ENCODE measurements around the gene IL6R.

The IL6R gene

GRCh38 chr1:154453574-154454352 is 48.6 kb downstream of the IL6R start:
- no peak for DNase-seq

GRCh38 chr1:154454386-154455120 is 49.4 kb downstream of the IL6R start:
- DNase-seq: peak; percentile 85 to 90

GRCh38 chr1:154456631-154457030 is 51.5 kb downstream of the IL6R start:
- DNase-seq: no peak

- no peak for DNase-seq
These were observed 53.9 kb downstream of the IL6R start for GRCh38 chr1:154459080-154459479.

- no peak for DNase-seq
These were observed 55.6 kb downstream of the IL6R start for GRCh38 chr1:154460695-154461260.

GRCh38 chr1:154463512-154463990 is 58.4 kb downstream of the IL6R start:
- DNase-seq: no peak

- no peak for DNase-seq
These were observed 60.6 kb downstream of the IL6R start for GRCh38 chr1:154465621-154466195.

GRCh38 chr1:154466206-154466605 is 61.1 kb downstream of the IL6R start:
- DNase-seq: no peak

- no peak for DNase-seq
These were observed 61.8 kb downstream of the IL6R start for GRCh38 chr1:154466921-154467417.

- no peak for DNase-seq
These were observed 62.4 kb downstream of the IL6R start for GRCh38 chr1:154467434-154468102.

- DNase-seq: no peak
These were observed 63.5 kb downstream of the IL6R start for GRCh38 chr1:154468535-154469250.

GRCh38 chr1:154469844-154470560 is 64.9 kb downstream of the IL6R start:
- no peak for DNase-seq

GRCh38 chr1:154471304-154471703 is 66.2 kb downstream of the IL6R start:
- DNase-seq: no peak

- no peak for DNase-seq
These were observed 69.7 kb downstream of the IL6R start for GRCh38 chr1:154474802-154475201.

GRCh38 chr1:154476791-154477190 is 71.6 kb downstream of the IL6R start:
- DNase-seq: no peak

- DNase-seq: no peak
These were observed 72.9 kb downstream of the IL6R start for GRCh38 chr1:154478013-154478412.

- DNase-seq: no peak
These were observed 73.5 kb downstream of the IL6R start for GRCh38 chr1:154478639-154479038.

GRCh38 chr1:154479764-154480421 is 74.8 kb downstream of the IL6R start:
- DNase-seq: peak; percentile 83 to 85

GRCh38 chr1:154481053-154481452 is 75.9 kb downstream of the IL6R start:
- DNase-seq: no peak

GRCh38 chr1:154483941-154484803 is 79.0 kb downstream of the IL6R start:
- DNase-seq: no peak
